HG03342 (cell line): ENCODE measurements around the gene CLIC4.
"Not testable (repeated sequence)": the region's sequence is repeated elsewhere in the genome, so short reads cannot be mapped to it uniquely, and the experiment has no call there.

ENCODE experiments used
- ATAC-seq: cut with Tn5 transposase; IDR thresholded peaks from one replicate; pipeline ENCODE4 v1.9.1; 2021; ENCODE audit warnings: mild to moderate bottlenecking, moderate library complexity; ENCODE audit not compliant: unreplicated experiment

The CLIC4 gene

GRCh38 chr1:24769656-24770651 is 24.7 kb downstream of the CLIC4 start:
- ATAC-seq, result no peak

- no peak for ATAC-seq
Measured at GRCh38 chr1:24770881-24771280, 25.6 kb downstream of the CLIC4 start.

GRCh38 chr1:24771574-24771973 is 26.3 kb downstream of the CLIC4 start:
- ATAC-seq, result no peak

GRCh38 chr1:24773618-24774017 is 28.4 kb downstream of the CLIC4 start:
- no peak for ATAC-seq

GRCh38 chr1:24775348-24775747 is 30.1 kb downstream of the CLIC4 start:
- no peak for ATAC-seq

GRCh38 chr1:24775916-24776315 is 30.7 kb downstream of the CLIC4 start:
- ATAC-seq, result no peak

GRCh38 chr1:24776821-24777220 is 31.6 kb downstream of the CLIC4 start:
- ATAC-seq, result no peak

GRCh38 chr1:24778141-24778540 is 32.9 kb downstream of the CLIC4 start:
- no peak for ATAC-seq

- ATAC-seq, result not testable (repeated sequence)
Measured at GRCh38 chr1:24779199-24779598, 34.0 kb downstream of the CLIC4 start.

GRCh38 chr1:24779689-24780464 is 34.6 kb downstream of the CLIC4 start:
- ATAC-seq, result no peak

GRCh38 chr1:24780626-24781025 is 35.4 kb downstream of the CLIC4 start:
- not testable (repeated sequence) for ATAC-seq

- no peak for ATAC-seq
Measured at GRCh38 chr1:24782689-24783088, 37.4 kb downstream of the CLIC4 start.

- ATAC-seq, result no peak
Measured at GRCh38 chr1:24783713-24784112, 38.5 kb downstream of the CLIC4 start.

- ATAC-seq, result no peak
Measured at GRCh38 chr1:24786191-24786590, 40.9 kb downstream of the CLIC4 start.

GRCh38 chr1:24790490-24790889 is 45.2 kb downstream of the CLIC4 start:
- ATAC-seq, result no peak

- ATAC-seq, result no peak
Measured at GRCh38 chr1:24793447-24794129, 48.3 kb downstream of the CLIC4 start.

- not testable (repeated sequence) for ATAC-seq
Measured at GRCh38 chr1:24794130-24794502, 48.9 kb downstream of the CLIC4 start.

- ATAC-seq, result no peak
Measured at GRCh38 chr1:24795236-24795635, 50.0 kb downstream of the CLIC4 start.

GRCh38 chr1:24796524-24796923 is 51.3 kb downstream of the CLIC4 start:
- no peak for ATAC-seq

- not testable (repeated sequence) for ATAC-seq
Measured at GRCh38 chr1:24799242-24799641, 54.0 kb downstream of the CLIC4 start.

GRCh38 chr1:24801176-24801575 is 55.9 kb downstream of the CLIC4 start:
- ATAC-seq, result no peak
